ENCODE results near the gene EPHA8.

EPHA8 gene

GRCh38 chr1:22595108-22595507, 31.8 kb downstream of the EPHA8 start:
- DNase-seq = no peak

GRCh38 chr1:22597301-22597965, 34.1 kb downstream of the EPHA8 start:
- no peak for DNase-seq

- DNase-seq = no peak
These were observed 34.7 kb downstream of the EPHA8 start for GRCh38 chr1:22597996-22598395.

GRCh38 chr1:22598736-22599135, 35.4 kb downstream of the EPHA8 start:
- DNase-seq = no peak

- DNase-seq = no peak
These were observed 37.0 kb downstream of the EPHA8 start for GRCh38 chr1:22600071-22600816.

- no peak for DNase-seq
These were observed 37.7 kb downstream of the EPHA8 start for GRCh38 chr1:22600817-22601605.

- DNase-seq = no peak
These were observed 38.3 kb downstream of the EPHA8 start for GRCh38 chr1:22601610-22602009.

GRCh38 chr1:22602060-22602740, 38.9 kb downstream of the EPHA8 start:
- no peak for DNase-seq

- peak; percentile 86 for DNase-seq
These were observed 42.9 kb downstream of the EPHA8 start for GRCh38 chr1:22606161-22606560.

GRCh38 chr1:22607154-22607553, 43.9 kb downstream of the EPHA8 start:
- no peak for DNase-seq

GRCh38 chr1:22608361-22608760, 45.1 kb downstream of the EPHA8 start:
- peak; percentile 52 for DNase-seq

- no peak for DNase-seq
These were observed 46.0 kb downstream of the EPHA8 start for GRCh38 chr1:22609291-22609690.

GRCh38 chr1:22611530-22611947, 48.2 kb downstream of the EPHA8 start:
- peak; percentile 35 for DNase-seq

- DNase-seq = peak; percentile 99
These were observed 49.6 kb downstream of the EPHA8 start for GRCh38 chr1:22612671-22613571.

- no peak for DNase-seq
These were observed 50.3 kb downstream of the EPHA8 start for GRCh38 chr1:22613572-22613918.

- peak; percentile 93 for DNase-seq
These were observed 50.7 kb downstream of the EPHA8 start for GRCh38 chr1:22613951-22614350.

GRCh38 chr1:22615886-22616285, 52.6 kb downstream of the EPHA8 start:
- DNase-seq = no peak

GRCh38 chr1:22616571-22616970, 53.3 kb downstream of the EPHA8 start:
- no peak for DNase-seq

GRCh38 chr1:22618056-22618455, 54.8 kb downstream of the EPHA8 start:
- no peak for DNase-seq

- DNase-seq = no peak
These were observed 56.0 kb downstream of the EPHA8 start for GRCh38 chr1:22619252-22619651.

- no peak for DNase-seq
These were observed 56.5 kb downstream of the EPHA8 start for GRCh38 chr1:22619798-22620197.

- DNase-seq = no peak
These were observed 58.5 kb downstream of the EPHA8 start for GRCh38 chr1:22621761-22622160.

All from NCI-H82 (cell line).